A549 (cell line): ENCODE results near the gene C2orf80. TPM values are rescaled to one million over a fixed set of nuclear protein-coding genes. Genes with fewer than 3 reads are reported as not detected.

Experiments used
- ATAC-seq, 2 experiments: fragments of 200-7000 bp in 1 of 2; fragments of >200 bp in 1 of 2; cut with Nextera tagmentation in 1 of 2; cut with Tn5 transposase in 1 of 2; 3 replicates each; pipeline versions ENCODE4 v1.8.0 to v1.9.1; 2018 to 2020; ENCODE audit warnings: mild to moderate bottlenecking in 1 of 2, moderate library complexity in 1 of 2
- CTCF ChIA-PET: fragments of 300-600 bp; sonication (Branson Sonifier 250); formaldehyde crosslinking; extraction: SDS; loops from one replicate; lab custom pipeline; 2021; ENCODE audit warnings: antibody characterized with exemption, inconsistent platforms; lab: Yijun Ruan, JAX
- POLR2A ChIA-PET: fragments of 350-600 bp; formaldehyde crosslinking; extraction: SDS; loops from one replicate; lab custom pipeline; 2021; ENCODE audit warnings: antibody characterized with exemption, inconsistent platforms; lab: Yijun Ruan, JAX
- DNase-seq, 2 experiments: peaks; one replicate each; pipeline versions ENCODE4 v3.0.0 to v3.0.0-alpha.2; 2011 to 2016; ENCODE audit warnings: low read depth in 1 of 2, low spot score in 1 of 2
- FAIRE-seq: peaks from 2 replicates; lab custom pipeline; 2011; peaks lifted over from hg19 to GRCh38; lab: Jason Lieb, UNC
- H3K27ac ChIP-seq, 2 experiments: fragments of >200 bp; sonication (Bioruptor Twin); formaldehyde crosslinking; 3 replicates each; pipeline ENCODE4 v1.5.1; 2016 to 2017
- H3K4me1 ChIP-seq: fragments of >200 bp; sonication (Bioruptor Twin); formaldehyde crosslinking; 3 replicates; pipeline ENCODE4 v1.6.1; 2016
- H3K4me2 ChIP-seq: fragments of >200 bp; sonication (Bioruptor Twin); formaldehyde crosslinking; 3 replicates; pipeline ENCODE4 v1.6.1; 2016
- H3K4me3 ChIP-seq: fragments of >200 bp; sonication (Bioruptor Twin); formaldehyde crosslinking; 3 replicates; pipeline ENCODE4 v1.5.1; 2016
- H3K9me3 ChIP-seq: fragments of >200 bp; sonication (Bioruptor Twin); formaldehyde crosslinking; 3 replicates; pipeline ENCODE4 v1.6.1; 2016
- ATOH8 ChIP-seq: fragments of 250-450 bp; sonication (Bioruptor Pico); IDR thresholded peaks from 2 replicates; pipeline ENCODE4 v1.5.0; 2020; ENCODE audit warnings: low read depth, mild to moderate bottlenecking, moderate library complexity
- CBX2 ChIP-seq: fragments of 200-600 bp; sonication (generic); IDR thresholded peaks from 2 replicates; pipeline ENCODE4 v1.6.1; 2016; ENCODE audit warnings: low read depth, mild to moderate bottlenecking, borderline replicate concordance
- CHD4 ChIP-seq: fragments of 200-600 bp; sonication (generic); IDR thresholded peaks from 2 replicates; pipeline ENCODE4 v1.6.1; 2016; ENCODE audit warnings: antibody characterized with exemption, mild to moderate bottlenecking, borderline replicate concordance
- EHMT2 ChIP-seq: fragments of 200-600 bp; sonication (generic); IDR thresholded peaks from 2 replicates; pipeline ENCODE4 v1.6.1; 2016; ENCODE audit warnings: antibody characterized with exemption, low read depth, mild to moderate bottlenecking, moderate library complexity
- FOSL2 ChIP-seq, 2 experiments: fragments of 450-650 bp in 1 of 2; fragments of >200 bp in 1 of 2; sonication (Bioruptor Twin) in 1 of 2; formaldehyde crosslinking; IDR thresholded peaks; 2 replicates each; pipeline versions ENCODE4 v1.5.0 to v1.6.1; 2016 to 2020; ENCODE audit warnings: mild to moderate bottlenecking in 1 of 2, moderate library complexity in 1 of 2
- FOXS1 ChIP-seq: fragments of 250-450 bp; sonication (Bioruptor Pico); IDR thresholded peaks from 2 replicates; pipeline ENCODE4 v1.5.0; 2020; ENCODE audit warnings: mild to moderate bottlenecking, moderate library complexity
- HES2 ChIP-seq: fragments of >200 bp; sonication (Bioruptor Twin); formaldehyde crosslinking; IDR thresholded peaks from 2 replicates; pipeline ENCODE4 v1.6.1; 2016
- HMGXB4 ChIP-seq: fragments of 250-450 bp; sonication (Bioruptor Pico); IDR thresholded peaks from 2 replicates; pipeline ENCODE4 v1.5.0; 2021; ENCODE audit warnings: mild to moderate bottlenecking, moderate library complexity, borderline replicate concordance
- HOXB5 ChIP-seq: fragments of 250-450 bp; sonication (Bioruptor Pico); IDR thresholded peaks from 2 replicates; pipeline ENCODE4 v1.5.0; 2020; ENCODE audit warnings: mild to moderate bottlenecking, moderate library complexity
- JUNB ChIP-seq: fragments of >200 bp; sonication (Bioruptor Twin); formaldehyde crosslinking; IDR thresholded peaks from 2 replicates; pipeline ENCODE4 v1.6.1; 2016
- KDM1A ChIP-seq: fragments of 200-600 bp; sonication (generic); IDR thresholded peaks from 2 replicates; pipeline ENCODE4 v1.6.1; 2016; ENCODE audit warnings: low read depth, mild to moderate bottlenecking
- MAFK ChIP-seq: fragments of 450-650 bp; IDR thresholded peaks from 2 replicates; pipeline ENCODE4 v1.6.1; 2014; ENCODE audit not compliant: partially characterized antibody
- MAZ ChIP-seq: fragments of 150-350 bp; IDR thresholded peaks from 2 replicates; pipeline ENCODE4 v1.6.1; 2014; ENCODE audit warnings: antibody characterized with exemption, low read depth, low read length, borderline replicate concordance
- MYC ChIP-seq: IDR thresholded peaks from 2 replicates; pipeline ENCODE4 v1.6.1; 2012; ENCODE audit warnings: mild to moderate bottlenecking, inconsistent platforms, low read length, improper control_type of control experiment, borderline replicate concordance
- NFE2L2 ChIP-seq: fragments of 150-350 bp; conservative IDR thresholded peaks from 2 replicates; pipeline ENCODE4 v1.6.1; 2014; ENCODE audit warnings: low read length
- NR3C1 ChIP-seq: fragments of >200 bp; sonication (Bioruptor Twin); formaldehyde crosslinking; IDR thresholded peaks from 3 replicates; pipeline ENCODE4 v1.6.1; 2017
- PHF8 ChIP-seq: fragments of 200-600 bp; sonication (generic); IDR thresholded peaks from 2 replicates; pipeline ENCODE4 v1.6.1; 2016; ENCODE audit warnings: low read depth, mild to moderate bottlenecking, antibody characterized with exemption, moderate library complexity, borderline replicate concordance
- POLR2AphosphoS2 ChIP-seq: conservative IDR thresholded peaks from 2 replicates; pipeline ENCODE4 v1.6.1; 2012; ENCODE audit warnings: low read length, improper control_type of control experiment, inconsistent platforms
- RAD21 ChIP-seq, 2 experiments: fragments of >200 bp in 1 of 2; sonication (Bioruptor Twin) in 1 of 2; formaldehyde crosslinking in 1 of 2; IDR thresholded peaks in 1 of 2; conservative IDR thresholded peaks in 1 of 2; 2 replicates in 1 of 2; 3 replicates in 1 of 2; pipeline ENCODE4 v1.6.1; 2012 to 2018; ENCODE audit warnings: inconsistent platforms in 1 of 2
- REST ChIP-seq: fragments of 200-600 bp; sonication (generic); IDR thresholded peaks from 2 replicates; pipeline ENCODE4 v1.6.1; 2016; ENCODE audit warnings: antibody characterized with exemption, mild to moderate bottlenecking, moderate library complexity
- RFX5 ChIP-seq: fragments of 450-650 bp; IDR thresholded peaks from 2 replicates; pipeline ENCODE4 v1.7.1; 2014; ENCODE audit warnings: antibody characterized with exemption, mild to moderate bottlenecking, moderate library complexity
- TFCP2L1 ChIP-seq: fragments of 250-450 bp; sonication (Bioruptor Pico); IDR thresholded peaks from 2 replicates; pipeline ENCODE4 v1.5.0; 2021; ENCODE audit warnings: mild to moderate bottlenecking
- TP53 ChIP-seq: fragments of 250-450 bp; sonication (Bioruptor Pico); IDR thresholded peaks from 2 replicates; pipeline ENCODE4 v1.5.0; 2021; ENCODE audit warnings: mild to moderate bottlenecking, moderate library complexity
- ZNF302 ChIP-seq: fragments of 250-450 bp; sonication (Bioruptor Pico); IDR thresholded peaks from 2 replicates; pipeline ENCODE4 v1.9.0; 2021; ENCODE audit warnings: inconsistent platforms, mild to moderate bottlenecking, moderate library complexity
- WGBS: methylation state at CpG from one replicate; pipeline ENCODE4 v1.1.6; 2017; ENCODE audit errors: missing lambda C conversion rate; 5-methylcytosine and 5-hydroxymethylcytosine counted together
- polyA plus RNA-seq, 4 experiments: library from polyadenylated mRNA; depleted of rRNA in 3 of 4; stranded (reverse); fragments of >200 nt; fragmentation: RNase III in 1 of 4; extraction: RNeasy Plus Mini Kit Qiagen cat#74134 plus additional on column Dnase treatment in 1 of 4; gene quantifications; 2 replicates in 3 of 4; 3 replicates in 1 of 4; pipeline ENCODE4 v1.2.3, GENCODE V29; 2011 to 2017

The C2orf80 gene
- polyA plus RNA-seq, 2 of the 4 experiments (the other 2 are of a cell fraction) = not detected

GRCh38 chr2:208189069-208189809, 591 bp downstream of the C2orf80 start:
- H3K4me1 ChIP-seq = no peaks in the 10 kb centered on the region
- H3K4me3 ChIP-seq = no peak overlapping the region
- POLR2A ChIA-PET = no interaction called here
- 69% methylated on average over 5 of the region's 5 CpGs for WGBS
- H3K4me2 ChIP-seq = no peak overlapping the region
- no peaks in the 10 kb centered on the region for H3K9me3 ChIP-seq
- DNase-seq (no peak), FAIRE-seq (no peak), ATAC-seq (no peak)
- H3K27ac ChIP-seq = no peak overlapping the region
- no peak for TF ChIP-seq FOXS1 (CRISPR knock-in tag)
- TF ChIP-seq EHMT2 = no peak
- TF ChIP-seq FOSL2 (IDR thresholded peaks at IDR 0.05) = no peak
- TF ChIP-seq FOSL2 (CRISPR knock-in tag; IDR thresholded peaks at IDR 0.05) = no peak
- TF ChIP-seq PHF8 = no peak
- no peak for TF ChIP-seq ATOH8 (CRISPR knock-in tag)
- TF ChIP-seq JUNB = no peak
- no peak for TF ChIP-seq KDM1A
- TF ChIP-seq REST = no peak
- TF ChIP-seq NFE2L2 = no peak
- no peak for TF ChIP-seq MYC
- no peak for TF ChIP-seq ZNF302
- TF ChIP-seq HOXB5 (CRISPR knock-in tag) = no peak
- no peak for TF ChIP-seq TFCP2L1
- no peak for TF ChIP-seq MAZ
- TF ChIP-seq HES2 = no peak
- no peak for TF ChIP-seq MAFK
- no peak for TF ChIP-seq HMGXB4 (CRISPR knock-in tag)
- TF ChIP-seq RFX5 = no peak
- CTCF ChIA-PET = interaction anchor here (2.4 kb wide), 1 partner anchor 14 kb away, joined by 8 read pairs; no protein-coding TSS in a partner anchor

GRCh38 chr2:208186893-208187292, 2.9 kb downstream of the C2orf80 start:
- WGBS = 71% methylated on average over 2 of the region's 2 CpGs
- no peak for TF ChIP-seq TP53 (CRISPR knock-in tag)
- no peak for TF ChIP-seq ATOH8 (CRISPR knock-in tag)
- TF ChIP-seq HOXB5 (CRISPR knock-in tag) = no peak
- no peak for TF ChIP-seq NR3C1
- TF ChIP-seq RAD21 (conservative IDR thresholded peaks at IDR 0.05 in 1 of 2, IDR thresholded peaks at IDR 0.05 in 1 of 2) = no peak
- TF ChIP-seq CBX2 = no peak
- TF ChIP-seq TFCP2L1 = no peak
- TF ChIP-seq MYC = no peak
- no peak for TF ChIP-seq CHD4
- TF ChIP-seq POLR2AphosphoS2 = no peak
- CTCF ChIA-PET = interaction anchor here (2.1 kb wide), 1 partner anchor 11 kb away, joined by 13 read pairs; no protein-coding TSS in a partner anchor
- ATAC-seq (no peak), DNase-seq (no peak), FAIRE-seq (no peak)
- H3K9me3 ChIP-seq = no peaks in the 10 kb centered on the region
- no peak overlapping the region for H3K4me2 ChIP-seq
- H3K4me1 ChIP-seq = no peaks in the 10 kb centered on the region
- H3K4me3 ChIP-seq = no peak overlapping the region
- no peak overlapping the region for H3K27ac ChIP-seq
- POLR2A ChIA-PET = no interaction called here
